BJ (cell line): ENCODE data around the gene JMJD1C. TPM values are rescaled to one million over a fixed set of nuclear protein-coding genes. Genes with fewer than 3 reads are reported as not detected.

Experiments used
- CTCF ChIA-PET: fragments of 350-600 bp; formaldehyde crosslinking; extraction: SDS; loops from one replicate; lab custom pipeline; 2021; ENCODE audit warnings: antibody characterized with exemption, inconsistent platforms; lab: Yijun Ruan, JAX
- POLR2A ChIA-PET: fragments of 300-600 bp; sonication (Branson Sonifier 250); formaldehyde crosslinking; extraction: SDS; loops from one replicate; lab custom pipeline; 2021; ENCODE audit warnings: antibody characterized with exemption; lab: Charles Lee
- DNase-seq: peaks from one replicate; pipeline ENCODE4 v3.0.0-alpha.2; 2011; ENCODE audit warnings: low read depth
- H3K27me3 ChIP-seq: 2 replicates; pipeline ENCODE4 v1.6.0; 2011; ENCODE audit warnings: low read length; ENCODE audit not compliant: control insufficient read depth, insufficient read depth
- H3K36me3 ChIP-seq: 2 replicates; pipeline ENCODE4 v1.5.1; 2011; ENCODE audit warnings: low read length; ENCODE audit not compliant: control insufficient read depth, insufficient read depth
- H3K4me3 ChIP-seq: 2 replicates; pipeline ENCODE4 v1.5.1; 2011; ENCODE audit warnings: low read depth, mild to moderate bottlenecking, control low read depth, low read length
- CTCF ChIP-seq: IDR thresholded peaks from 2 replicates; pipeline ENCODE4 v1.5.1; 2011; ENCODE audit warnings: low read depth, mild to moderate bottlenecking, control low read depth, inconsistent platforms, low read length, moderate library complexity; ENCODE audit not compliant: insufficient read depth
- polyA plus RNA-seq: library from polyadenylated mRNA; depleted of rRNA; stranded (reverse); fragments of >200 nt; gene quantifications from 2 replicates; pipeline ENCODE4 v1.2.3, GENCODE V29; 2011

The JMJD1C gene
- polyA plus RNA-seq, 1 experiment: 14.2 TPM

GRCh38 chr10:63375859-63376258 is 89.9 kb downstream of the JMJD1C start:
- Histone ChIP-seq H3K27me3 (no peaks in the 10 kb centered on the region), H3K36me3 (no peaks in the 10 kb centered on the region), H3K4me3 (no peak overlapping the region)
- no peak for DNase-seq
- no peak for TF ChIP-seq CTCF
- CTCF ChIA-PET: no interaction called here
- POLR2A ChIA-PET: no interaction called here

GRCh38 chr10:63375458-63375857 is 90.3 kb downstream of the JMJD1C start:
- CTCF ChIA-PET: interaction anchor here (0.7 kb wide), 1 partner anchor 14 kb away, joined by 4 read pairs; no protein-coding TSS in a partner anchor
- Histone ChIP-seq H3K36me3 (no peaks in the 10 kb centered on the region), H3K27me3 (no peaks in the 10 kb centered on the region), H3K4me3 (no peak overlapping the region)
- TF ChIP-seq CTCF: no peak
- no peak for DNase-seq
- POLR2A ChIA-PET: no interaction called here

- CTCF ChIA-PET: interaction anchor here (0.6 to 0.7 kb wide), 2 partner anchors 14 to 92 kb away, joined by 3 to 4 read pairs; no protein-coding TSS in a partner anchor
- Histone ChIP-seq H3K36me3 (no peaks in the 10 kb centered on the region), H3K27me3 (no peaks in the 10 kb centered on the region), H3K4me3 (no peak overlapping the region)
- no peak for TF ChIP-seq CTCF
- POLR2A ChIA-PET: no interaction called here
- no peak for DNase-seq
These were observed 90.8 kb downstream of the JMJD1C start for GRCh38 chr10:63374991-63375390.

- Histone ChIP-seq H3K4me3 (no peak overlapping the region), H3K27me3 (no peaks in the 10 kb centered on the region), H3K36me3 (no peaks in the 10 kb centered on the region)
- no peak for DNase-seq
- TF ChIP-seq CTCF: no peak
- ChIA-PET CTCF (no interaction called here), POLR2A (no interaction called here)
These were observed 92.6 kb downstream of the JMJD1C start for GRCh38 chr10:63373176-63373575.

GRCh38 chr10:63369711-63370110 is 96.1 kb downstream of the JMJD1C start:
- TF ChIP-seq CTCF: no peak
- CTCF ChIA-PET: no interaction called here
- DNase-seq: no peak
- H3K36me3 ChIP-seq: no peaks in the 10 kb centered on the region
- no peak overlapping the region for H3K4me3 ChIP-seq
- H3K27me3 ChIP-seq: no peaks in the 10 kb centered on the region
- POLR2A ChIA-PET: no interaction called here
